ENCODE results near the gene PODXL. TPM values are rescaled to one million over a fixed set of nuclear protein-coding genes. Genes with fewer than 3 reads are reported as not detected.

The PODXL gene
- total and polyA plus RNA-seq, 2 experiments from 2014 or later: 77.3 to 84.1 TPM

DNA sequence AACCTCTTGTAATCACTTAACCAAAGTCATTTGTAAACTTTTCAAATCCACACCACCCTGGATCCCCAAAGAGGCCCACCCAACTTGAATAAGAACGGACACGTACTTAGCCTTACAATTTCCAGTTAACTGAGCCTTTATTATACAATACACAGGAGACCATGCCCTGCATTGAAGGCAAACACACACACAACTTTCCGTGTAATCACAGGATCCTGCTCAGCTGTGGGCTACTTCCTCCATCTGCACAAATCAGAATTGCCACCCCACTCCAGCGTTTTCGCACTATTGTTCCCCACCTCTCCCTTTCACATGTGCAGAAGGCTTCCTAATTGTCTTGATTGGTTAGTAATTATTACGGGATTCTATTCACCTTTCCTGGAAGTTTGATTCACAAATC lies 12.1 kb upstream of the PODXL start:
- no peak overlapping the region for H2AFZ ChIP-seq
- H3K27ac ChIP-seq: no peak overlapping the region
- WGBS (ENCODE audit: low lambda C conversion rate, missing lambda C conversion rate): 85% methylated on average over 6 of the region's 6 CpGs
- H3K4me2 ChIP-seq: no peak overlapping the region
- H3K4me3 ChIP-seq: no peak overlapping the region
- H3K27me3 ChIP-seq: no peaks in the 10 kb centered on the region
- TF ChIP-seq, protein P1, sequence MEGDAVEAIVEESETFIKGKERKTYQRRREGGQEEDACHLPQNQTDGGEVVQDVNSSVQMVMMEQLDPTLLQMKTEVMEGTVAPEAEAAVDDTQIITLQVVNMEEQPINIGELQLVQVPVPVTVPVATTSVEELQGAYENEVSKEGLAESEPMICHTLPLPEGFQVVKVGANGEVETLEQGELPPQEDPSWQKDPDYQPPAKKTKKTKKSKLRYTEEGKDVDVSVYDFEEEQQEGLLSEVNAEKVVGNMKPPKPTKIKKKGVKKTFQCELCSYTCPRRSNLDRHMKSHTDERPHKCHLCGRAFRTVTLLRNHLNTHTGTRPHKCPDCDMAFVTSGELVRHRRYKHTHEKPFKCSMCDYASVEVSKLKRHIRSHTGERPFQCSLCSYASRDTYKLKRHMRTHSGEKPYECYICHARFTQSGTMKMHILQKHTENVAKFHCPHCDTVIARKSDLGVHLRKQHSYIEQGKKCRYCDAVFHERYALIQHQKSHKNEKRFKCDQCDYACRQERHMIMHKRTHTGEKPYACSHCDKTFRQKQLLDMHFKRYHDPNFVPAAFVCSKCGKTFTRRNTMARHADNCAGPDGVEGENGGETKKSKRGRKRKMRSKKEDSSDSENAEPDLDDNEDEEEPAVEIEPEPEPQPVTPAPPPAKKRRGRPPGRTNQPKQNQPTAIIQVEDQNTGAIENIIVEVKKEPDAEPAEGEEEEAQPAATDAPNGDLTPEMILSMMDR (IDR thresholded peaks at IDR 0.05; ENCODE audit: poor library complexity): no peak
- TF ChIP-seq EZH2phosphoT487 (IDR thresholded peaks at IDR 0.05; ENCODE audit: low read depth, severe bottlenecking, unreplicated experiment) (no peak), EZH2 (IDR thresholded peaks at IDR 0.05; ENCODE audit: borderline replicate concordance) (no peak)
- H3K9me3 ChIP-seq (ENCODE audit: low read depth): no peaks in the 10 kb centered on the region
- no peaks in the 10 kb centered on the region for H3K36me3 ChIP-seq (replicated peaks; ENCODE audit: insufficient read depth, low read depth)
- no peak for DNase-seq (ENCODE audit: low spot score)
- no peaks in the 10 kb centered on the region for H3K4me1 ChIP-seq (ENCODE audit: insufficient read depth)
- H3K79me2 ChIP-seq: no peaks in the 10 kb centered on the region
- H4K20me1 ChIP-seq (ENCODE audit: insufficient read depth, poor library complexity, severe bottlenecking): no peaks in the 10 kb centered on the region
- no peaks in the 10 kb centered on the region for H3K9me2 ChIP-seq (replicated peaks; ENCODE audit: insufficient read depth)

DNA sequence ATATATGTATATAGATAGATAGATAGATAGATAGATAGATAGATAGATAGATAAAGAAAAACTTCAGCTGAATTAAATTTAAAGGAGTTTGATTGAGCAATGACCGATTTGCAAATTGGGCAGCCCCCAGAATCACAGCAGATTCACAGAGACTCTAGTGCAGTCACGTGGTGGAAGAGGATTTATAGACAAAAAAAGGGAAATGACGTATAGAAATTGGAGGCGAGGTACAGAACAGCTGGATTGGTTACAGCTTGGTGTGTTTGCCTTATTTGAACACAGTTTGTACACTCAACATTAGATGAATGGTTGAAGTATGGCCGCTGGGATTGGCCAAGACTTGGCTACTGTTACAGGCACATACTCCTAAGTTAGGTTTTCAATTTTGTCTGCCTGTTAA lies 8.2 kb upstream of the PODXL start:
- Histone ChIP-seq H3K4me3 (no peak overlapping the region), H3K4me1 (ENCODE audit: insufficient read depth) (no peaks in the 10 kb centered on the region), H3K9me2 (replicated peaks; ENCODE audit: insufficient read depth) (no peaks in the 10 kb centered on the region), H3K27me3 (no peaks in the 10 kb centered on the region), H3K4me2 (no peak overlapping the region), H3K9me3 (ENCODE audit: low read depth) (no peaks in the 10 kb centered on the region), H3K79me2 (no peaks in the 10 kb centered on the region), H3K36me3 (replicated peaks; ENCODE audit: insufficient read depth, low read depth) (no peaks in the 10 kb centered on the region), H4K20me1 (ENCODE audit: insufficient read depth, poor library complexity, severe bottlenecking) (no peaks in the 10 kb centered on the region), H3K27ac (no peak overlapping the region), H2AFZ (no peak overlapping the region)
- TF ChIP-seq, protein P1 (IDR thresholded peaks at IDR 0.05; ENCODE audit: poor library complexity): no peak
- TF ChIP-seq EZH2 (IDR thresholded peaks at IDR 0.05; ENCODE audit: borderline replicate concordance) (no peak), EZH2phosphoT487 (IDR thresholded peaks at IDR 0.05; ENCODE audit: low read depth, severe bottlenecking, unreplicated experiment) (no peak)
- WGBS (ENCODE audit: low lambda C conversion rate, missing lambda C conversion rate): 78% methylated on average over 5 of the region's 5 CpGs
- no peak for DNase-seq (ENCODE audit: low spot score)

DNA sequence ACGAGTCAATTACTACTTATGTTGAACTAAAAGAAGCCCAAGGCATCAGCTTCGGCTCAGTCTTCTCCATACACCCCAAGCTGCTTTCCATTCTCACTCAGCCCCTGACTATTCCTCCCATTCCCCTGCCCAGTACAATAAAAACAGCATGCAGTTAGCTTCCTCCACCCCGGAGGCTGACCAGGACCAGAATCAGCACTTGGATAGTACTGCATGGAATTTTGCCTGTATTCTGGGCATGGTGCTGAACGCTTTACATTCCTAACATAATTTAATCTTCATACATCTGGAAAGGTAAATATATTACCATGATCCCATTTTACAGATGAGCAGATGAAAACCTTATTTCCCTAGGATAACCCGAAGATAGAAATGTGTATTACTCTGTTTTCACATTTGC lies 7.5 kb upstream of the PODXL start:
- H2AFZ ChIP-seq: no peak overlapping the region
- no peaks in the 10 kb centered on the region for H3K27me3 ChIP-seq
- 80% methylated on average over 5 of the region's 5 CpGs for WGBS (ENCODE audit: low lambda C conversion rate, missing lambda C conversion rate)
- no peak overlapping the region for H3K27ac ChIP-seq
- H3K4me2 ChIP-seq: no peak overlapping the region
- no peaks in the 10 kb centered on the region for H4K20me1 ChIP-seq (ENCODE audit: insufficient read depth, poor library complexity, severe bottlenecking)
- H3K4me3 ChIP-seq: no peak overlapping the region
- no peaks in the 10 kb centered on the region for H3K9me2 ChIP-seq (replicated peaks; ENCODE audit: insufficient read depth)
- H3K4me1 ChIP-seq (ENCODE audit: insufficient read depth): no peaks in the 10 kb centered on the region
- no peaks in the 10 kb centered on the region for H3K36me3 ChIP-seq (replicated peaks; ENCODE audit: insufficient read depth, low read depth)
- H3K9me3 ChIP-seq (ENCODE audit: low read depth): no peaks in the 10 kb centered on the region
- no peaks in the 10 kb centered on the region for H3K79me2 ChIP-seq
- no peak for DNase-seq (ENCODE audit: low spot score)
- TF ChIP-seq EZH2phosphoT487 (IDR thresholded peaks at IDR 0.05; ENCODE audit: low read depth, severe bottlenecking, unreplicated experiment): no peak
- TF ChIP-seq, protein P1 (IDR thresholded peaks at IDR 0.05; ENCODE audit: poor library complexity): no peak
- TF ChIP-seq EZH2 (IDR thresholded peaks at IDR 0.05; ENCODE audit: borderline replicate concordance): no peak

DNA sequence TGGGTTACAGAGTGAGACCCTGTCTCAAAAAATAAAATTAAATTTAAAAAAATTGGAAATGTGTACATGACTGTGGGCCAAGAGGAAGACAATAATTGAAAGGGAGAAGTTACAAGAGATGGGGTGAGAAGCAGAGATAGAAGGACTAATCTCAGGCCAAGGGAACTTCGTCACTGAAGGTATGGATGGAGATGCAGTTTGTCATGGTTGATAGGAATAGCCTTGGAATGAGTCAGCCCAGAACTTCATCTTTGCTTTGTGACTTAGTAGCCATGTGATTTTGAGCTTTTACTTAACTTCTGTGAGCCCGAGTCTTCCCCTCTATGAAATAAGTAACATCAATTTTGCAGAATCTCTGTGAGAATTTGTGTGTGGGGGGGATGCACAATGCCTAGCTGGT lies 6.5 kb upstream of the PODXL start:
- TF ChIP-seq, protein P1 (IDR thresholded peaks at IDR 0.05; ENCODE audit: poor library complexity): no peak
- no peak for TF ChIP-seq EZH2phosphoT487 (IDR thresholded peaks at IDR 0.05; ENCODE audit: low read depth, severe bottlenecking, unreplicated experiment)
- TF ChIP-seq EZH2 (IDR thresholded peaks at IDR 0.05; ENCODE audit: borderline replicate concordance): no peak
- Histone ChIP-seq H4K20me1 (ENCODE audit: insufficient read depth, poor library complexity, severe bottlenecking) (no peaks in the 10 kb centered on the region), H3K4me2 (no peak overlapping the region), H2AFZ (no peak overlapping the region), H3K27me3 (peaks cover 3% of the 10 kb centered on the region), H3K4me3 (no peak overlapping the region), H3K4me1 (ENCODE audit: insufficient read depth) (no peaks in the 10 kb centered on the region), H3K9me2 (replicated peaks; ENCODE audit: insufficient read depth) (no peaks in the 10 kb centered on the region), H3K27ac (no peak overlapping the region), H3K9me3 (ENCODE audit: low read depth) (no peaks in the 10 kb centered on the region), H3K36me3 (replicated peaks; ENCODE audit: insufficient read depth, low read depth) (no peaks in the 10 kb centered on the region), H3K79me2 (no peaks in the 10 kb centered on the region)
- WGBS (ENCODE audit: low lambda C conversion rate, missing lambda C conversion rate): 83% methylated on average over 2 of the region's 2 CpGs
- no peak for DNase-seq (ENCODE audit: low spot score)
